ENCODE results near the gene ZNF598.
"Not testable (repeated sequence)": the region's sequence is repeated elsewhere in the genome, so short reads cannot be mapped to it uniquely, and the experiment has no call there.

The ZNF598 gene

GRCh38 chr16:2025878-2026460 is 16.3 kb upstream of the ZNF598 start:
- no peak for ATAC-seq
- H3K9me3 Mint-ChIP-seq = no peaks in the 10 kb centered on the region

GRCh38 chr16:2025251-2025650 is 15.6 kb upstream of the ZNF598 start:
- Mint-ChIP-seq H3K27me3 (peaks cover 32% of the 10 kb centered on the region), H3K27ac (no peak overlapping the region), H3K9me3 (no peaks in the 10 kb centered on the region), H3K4me3 (no peak overlapping the region), H3K4me1 (peaks cover 26% of the 10 kb centered on the region), H3K36me3 (ENCODE audit: low read depth) (no peaks in the 10 kb centered on the region)
- no peak for DNase-seq
- ATAC-seq = no peak

More at GRCh38 chr16:2025878-2026460, 16.3 kb upstream of the ZNF598 start:
- Mint-ChIP-seq H3K27me3 (peaks cover 27% of the 10 kb centered on the region), H3K36me3 (ENCODE audit: low read depth) (no peaks in the 10 kb centered on the region), H3K27ac (no peak overlapping the region), H3K4me1 (peaks cover 21% of the 10 kb centered on the region), H3K4me3 (no peak overlapping the region)
- DNase-seq = no peak

GRCh38 chr16:2024032-2024420 is 14.4 kb upstream of the ZNF598 start:
- Mint-ChIP-seq H3K9me3 (no peaks in the 10 kb centered on the region), H3K4me1 (peaks cover 26% of the 10 kb centered on the region), H3K27ac (no peak overlapping the region), H3K36me3 (ENCODE audit: low read depth) (no peaks in the 10 kb centered on the region), H3K4me3 (no peak overlapping the region), H3K27me3 (peaks cover 34% of the 10 kb centered on the region)
- DNase-seq = no peak
- no peak for ATAC-seq

- peak overlapping the region; percentile 67 for H3K4me3 Mint-ChIP-seq
- peak; percentile 74 for ATAC-seq
- H3K9me3 Mint-ChIP-seq = no peaks in the 10 kb centered on the region
- H3K36me3 Mint-ChIP-seq (ENCODE audit: low read depth) = no peaks in the 10 kb centered on the region
- H3K27ac Mint-ChIP-seq = no peak overlapping the region
- DNase-seq = peak; percentile 98
- peaks cover 26% of the 10 kb centered on the region for H3K4me1 Mint-ChIP-seq
- peaks cover 39% of the 10 kb centered on the region for H3K27me3 Mint-ChIP-seq
These were observed 13.7 kb upstream of the ZNF598 start for GRCh38 chr16:2023092-2024031.

GRCh38 chr16:2022723-2023091 is 13.1 kb upstream of the ZNF598 start:
- no peaks in the 10 kb centered on the region for H3K9me3 Mint-ChIP-seq
- no peak for DNase-seq
- H3K27ac Mint-ChIP-seq = no peak overlapping the region
- peaks cover 42% of the 10 kb centered on the region for H3K27me3 Mint-ChIP-seq
- peaks cover 26% of the 10 kb centered on the region for H3K4me1 Mint-ChIP-seq
- peak overlapping the region; percentile 67 for H3K4me3 Mint-ChIP-seq
- no peaks in the 10 kb centered on the region for H3K36me3 Mint-ChIP-seq (ENCODE audit: low read depth)
- peak; percentile 26 for ATAC-seq

GRCh38 chr16:2019921-2020831 is 10.6 kb upstream of the ZNF598 start:
- Mint-ChIP-seq H3K27me3 (peaks cover 32% of the 10 kb centered on the region), H3K9me3 (no peaks in the 10 kb centered on the region), H3K4me3 (peak overlapping the region; percentile 70), H3K36me3 (ENCODE audit: low read depth) (no peaks in the 10 kb centered on the region), H3K4me1 (peaks cover 19% of the 10 kb centered on the region), H3K27ac (no peak overlapping the region)
- DNase-seq (peak; percentile 38), ATAC-seq (no peak)

GRCh38 chr16:2019518-2019920 is 9.9 kb upstream of the ZNF598 start, which contains the start of gene NPW:
Gene NPW, plus strand, starts transcription at chr16:2019785.
- Mint-ChIP-seq H3K36me3 (ENCODE audit: low read depth) (no peaks in the 10 kb centered on the region), H3K27ac (no peak within 1 kb of the TSS), H3K9me3 (no peaks in the 10 kb centered on the region), H3K4me1 (peaks cover 19% of the 10 kb centered on the region), H3K27me3 (peaks cover 32% of the 10 kb centered on the region), H3K4me3 (peak within 1 kb of the TSS; percentile 70)
- ATAC-seq = peak; percentile 39
- DNase-seq = peak; percentile 54

- peaks cover 20% of the 10 kb centered on the region for H3K27me3 Mint-ChIP-seq
- H3K4me1 Mint-ChIP-seq = peaks cover 7% of the 10 kb centered on the region
- no peak overlapping the region for H3K4me3 Mint-ChIP-seq
- no peaks in the 10 kb centered on the region for H3K36me3 Mint-ChIP-seq (ENCODE audit: low read depth)
- DNase-seq (no peak), ATAC-seq (no peak)
- no peaks in the 10 kb centered on the region for H3K9me3 Mint-ChIP-seq
- H3K27ac Mint-ChIP-seq = no peak overlapping the region
These were observed 6.8 kb upstream of the ZNF598 start for GRCh38 chr16:2016407-2016922.

GRCh38 chr16:2015947-2016208 is 6.3 kb upstream of the ZNF598 start:
- H3K27ac Mint-ChIP-seq = no peak overlapping the region
- no peak for ATAC-seq
- H3K4me3 Mint-ChIP-seq = no peak overlapping the region
- DNase-seq = no peak
- peaks cover 14% of the 10 kb centered on the region for H3K27me3 Mint-ChIP-seq
- no peaks in the 10 kb centered on the region for H3K9me3 Mint-ChIP-seq
- H3K36me3 Mint-ChIP-seq (ENCODE audit: low read depth) = no peaks in the 10 kb centered on the region
- peaks cover 7% of the 10 kb centered on the region for H3K4me1 Mint-ChIP-seq

GRCh38 chr16:2015117-2015946 is 5.7 kb upstream of the ZNF598 start:
- peaks cover under 1% of the 10 kb centered on the region for H3K36me3 Mint-ChIP-seq (ENCODE audit: low read depth)
- peaks cover 6% of the 10 kb centered on the region for H3K4me1 Mint-ChIP-seq
- DNase-seq = no peak
- H3K27me3 Mint-ChIP-seq = peaks cover 10% of the 10 kb centered on the region
- no peak overlapping the region for H3K4me3 Mint-ChIP-seq
- H3K9me3 Mint-ChIP-seq = no peaks in the 10 kb centered on the region
- no peak for ATAC-seq
- no peak overlapping the region for H3K27ac Mint-ChIP-seq

GRCh38 chr16:2013527-2013926 is 3.9 kb upstream of the ZNF598 start:
- H3K4me3 Mint-ChIP-seq = no peak overlapping the region
- no peaks in the 10 kb centered on the region for H3K9me3 Mint-ChIP-seq
- peaks cover 2% of the 10 kb centered on the region for H3K27me3 Mint-ChIP-seq
- no peak overlapping the region for H3K27ac Mint-ChIP-seq
- peaks cover 8% of the 10 kb centered on the region for H3K36me3 Mint-ChIP-seq (ENCODE audit: low read depth)
- H3K4me1 Mint-ChIP-seq = peaks cover 12% of the 10 kb centered on the region
- DNase-seq (no peak), ATAC-seq (no peak)

GRCh38 chr16:2011726-2012125 is 2.1 kb upstream of the ZNF598 start:
- not testable (repeated sequence) for H3K27me3 Mint-ChIP-seq, DNase-seq, H3K27ac Mint-ChIP-seq, H3K9me3 Mint-ChIP-seq, ATAC-seq
- peaks cover 19% of the 10 kb centered on the region for H3K36me3 Mint-ChIP-seq (ENCODE audit: low read depth)
- H3K4me3 Mint-ChIP-seq = peak overlapping the region; percentile 29
- peaks cover 29% of the 10 kb centered on the region for H3K4me1 Mint-ChIP-seq

GRCh38 chr16:2009164-2009711 is 383 bp downstream of the ZNF598 start:
- peak; percentile 12 for ATAC-seq
- DNase-seq = no peak
- Mint-ChIP-seq H3K4me3 (peak overlapping the region; percentile 96), H3K27me3 (no peaks in the 10 kb centered on the region), H3K36me3 (ENCODE audit: low read depth) (peaks cover 22% of the 10 kb centered on the region), H3K9me3 (no peaks in the 10 kb centered on the region), H3K27ac (peak overlapping the region; percentile 82), H3K4me1 (peaks cover 47% of the 10 kb centered on the region)

All from activated naive CD8-positive, alpha-beta T cell treated with anti-CD3 and anti-CD28 coated beads, Interleukin-2, amount 50 U/mL, for 24 hours (primary cell).